Stimulated activated CD8-positive, alpha-beta memory T cell treated with anti-CD3 and anti-CD28 coated beads, Interleukin-15, amount 100 ng/mL, for 4 hours (primary cell): ENCODE data around the gene SLC29A2.
"Not testable (repeated sequence)": the region's sequence is repeated elsewhere in the genome, so short reads cannot be mapped to it uniquely, and the experiment has no call there.

Experiments
- DNase-seq, 2 donors: peaks; one replicate each; pipeline ENCODE4 v3.0.0-alpha.2; 2020; ENCODE audit warnings: low read depth in 2 of 2

Gene SLC29A2

GRCh38 chr11:66386171-66387069, 14.9 kb upstream of the SLC29A2 start:
- peak; percentile 37 to 62 for DNase-seq

- not testable (repeated sequence) for DNase-seq
These were observed 12.8 kb upstream of the SLC29A2 start for GRCh38 chr11:66384316-66384715.

GRCh38 chr11:66380264-66380663, 8.7 kb upstream of the SLC29A2 start:
- not testable (repeated sequence) for DNase-seq

- DNase-seq: not testable (repeated sequence)
These were observed 2.2 kb upstream of the SLC29A2 start for GRCh38 chr11:66373690-66374287.

- DNase-seq: no peak
These were observed 1.7 kb upstream of the SLC29A2 start for GRCh38 chr11:66373265-66373664.

GRCh38 chr11:66369073-66369894, 2.3 kb downstream of the SLC29A2 start:
- no peak for DNase-seq

- DNase-seq: no peak
These were observed 3.1 kb downstream of the SLC29A2 start for GRCh38 chr11:66368484-66368883.

- DNase-seq: no peak
These were observed 3.8 kb downstream of the SLC29A2 start for GRCh38 chr11:66367561-66368312.

- DNase-seq: no peak
These were observed 4.6 kb downstream of the SLC29A2 start for GRCh38 chr11:66366844-66367477.

GRCh38 chr11:66365711-66366619, 5.6 kb downstream of the SLC29A2 start:
- no peak for DNase-seq

- no peak for DNase-seq
These were observed 6.4 kb downstream of the SLC29A2 start for GRCh38 chr11:66365166-66365565.

GRCh38 chr11:66363805-66364535, 7.6 kb downstream of the SLC29A2 start:
- DNase-seq: peak in 1 of 2 donors; percentile 32

GRCh38 chr11:66363187-66363601, 8.4 kb downstream of the SLC29A2 start:
- no peak for DNase-seq

GRCh38 chr11:66362481-66363147, 8.9 kb downstream of the SLC29A2 start:
- no peak for DNase-seq

GRCh38 chr11:66361502-66361941, 10.0 kb downstream of the SLC29A2 start:
- DNase-seq: no peak

- no peak for DNase-seq
These were observed 11.0 kb downstream of the SLC29A2 start for GRCh38 chr11:66360406-66361073.

GRCh38 chr11:66359662-66360087, 11.9 kb downstream of the SLC29A2 start:
- DNase-seq: no peak
